Activated T-cell treated with anti-CD3 and anti-CD28 coated beads for 24 hours (primary cell): ENCODE measurements around the gene PDPN.

Experiments
- DNase-seq: peaks from one replicate; pipeline ENCODE4 v3.0.0-alpha.2; 2020; ENCODE audit warnings: low read depth

The PDPN gene

DNA sequence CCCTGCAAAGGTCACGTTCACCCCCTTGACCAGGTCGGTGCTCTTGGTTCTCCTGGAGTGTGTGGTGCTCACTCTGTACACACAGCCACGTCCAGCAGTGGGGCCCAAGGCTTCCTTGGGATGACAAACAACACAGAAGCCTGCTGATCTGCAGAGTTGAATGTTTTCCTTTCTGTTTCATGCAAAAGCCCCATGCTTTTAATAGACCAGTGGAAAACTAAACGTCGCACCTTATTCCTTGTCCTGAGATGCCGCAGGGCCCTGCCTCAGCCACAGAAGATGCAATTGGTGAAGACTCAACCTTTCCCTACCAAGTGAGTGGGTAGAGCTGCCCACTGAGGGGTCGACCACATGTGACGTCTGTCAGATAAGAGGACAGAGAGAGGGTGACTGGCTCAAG lies 5.8 kb upstream of the PDPN start:
- no peak for DNase-seq

- DNase-seq: no peak
These were observed 2.2 kb upstream of the PDPN start for GRCh38 chr1:13581446-13581845.

DNA sequence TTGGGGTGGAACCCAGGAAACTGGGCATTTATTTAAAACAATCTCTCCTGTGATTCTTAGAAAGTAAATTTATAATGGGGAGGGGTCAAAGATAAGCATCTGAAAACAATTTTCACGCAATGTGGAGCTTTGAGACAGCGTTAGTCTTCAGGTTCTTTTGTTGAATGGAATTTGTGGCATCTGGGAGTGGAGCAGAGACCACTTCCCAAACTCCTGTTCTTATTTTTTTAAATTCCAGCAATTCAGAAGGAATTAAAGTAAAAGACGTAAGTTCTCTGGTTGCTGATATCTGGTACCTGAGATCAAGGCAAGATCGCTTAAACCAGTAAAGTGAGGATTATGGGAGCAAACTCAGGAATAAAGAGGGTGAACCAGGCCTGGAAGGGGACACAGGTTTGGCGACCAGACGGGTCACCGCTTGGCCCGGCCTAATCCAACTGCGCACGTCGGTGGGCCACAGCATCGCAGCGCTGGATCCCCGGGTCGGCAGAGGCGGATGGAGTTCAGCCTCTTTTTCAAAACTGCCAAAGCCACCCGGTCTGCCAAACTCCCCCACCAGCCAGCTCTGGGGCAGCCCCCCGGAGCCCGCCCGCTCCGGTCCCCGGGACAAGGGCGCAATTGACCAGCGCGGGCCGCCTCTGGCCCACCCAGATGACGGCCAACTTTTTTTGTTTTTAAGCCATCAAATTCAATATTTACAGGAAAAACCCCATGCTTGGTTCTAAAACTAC lies 754 bp upstream of the PDPN start:
- DNase-seq: no peak

- no peak for DNase-seq
These were observed 547 bp downstream of the PDPN start for GRCh38 chr1:13583966-13584791.

DNA sequence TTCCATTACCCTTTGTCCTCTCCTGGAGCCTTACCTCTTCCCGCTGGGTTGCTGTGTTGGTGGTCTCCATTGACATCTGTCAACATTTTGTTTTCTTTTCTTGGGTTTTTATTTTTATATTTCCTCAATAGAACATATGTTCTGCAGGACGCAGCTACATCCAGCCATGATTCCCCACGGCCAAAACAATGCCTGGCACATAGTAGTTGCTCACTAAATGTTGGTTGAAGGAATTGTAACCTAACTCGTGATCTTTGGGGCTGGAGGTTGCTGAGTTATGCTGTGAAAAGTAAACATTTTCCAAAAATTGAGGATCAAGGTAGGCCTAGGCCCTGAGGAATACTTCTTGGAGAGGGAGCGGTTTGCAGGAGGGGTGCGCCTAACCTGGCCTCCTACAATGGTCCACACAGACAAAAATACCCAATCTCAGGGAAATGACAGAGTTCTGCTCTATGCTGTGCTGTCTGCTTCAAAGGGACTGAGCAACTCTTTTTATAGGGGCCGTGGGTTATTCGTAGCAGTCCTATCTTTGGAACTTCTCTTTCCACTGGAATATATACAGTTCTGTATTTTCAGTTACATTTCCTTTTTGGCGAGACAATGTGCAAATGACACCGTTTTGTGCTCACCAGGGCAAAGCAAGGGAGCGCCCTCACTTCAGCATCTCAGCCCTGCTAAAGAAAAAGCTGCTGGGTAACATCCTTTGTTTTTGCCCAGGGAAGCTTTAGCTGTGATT lies 1.4 kb downstream of the PDPN start:
- no peak for DNase-seq

GRCh38 chr1:13585612-13585991 lies 2.0 kb downstream of the PDPN start:
- no peak for DNase-seq

DNA sequence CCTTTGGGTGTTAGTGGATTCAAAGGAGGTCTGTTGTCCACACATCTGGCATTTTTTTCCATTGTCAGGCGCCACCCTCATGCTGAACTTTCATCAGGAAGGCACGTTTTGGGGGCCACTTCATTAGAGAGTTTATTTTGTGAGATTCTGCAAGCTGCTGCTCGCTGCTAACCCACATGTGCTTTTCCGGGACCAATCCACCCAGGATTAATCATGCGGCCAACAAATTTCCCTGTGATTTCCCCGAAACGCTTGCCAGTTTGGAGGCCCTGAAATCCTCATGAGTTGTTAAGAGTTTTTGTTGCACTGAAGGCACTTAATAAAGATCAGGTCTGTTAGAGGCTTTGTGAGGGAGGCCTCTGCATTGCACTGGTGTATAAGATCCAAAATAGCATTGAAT lies 2.4 kb downstream of the PDPN start:
- DNase-seq: no peak

DNA sequence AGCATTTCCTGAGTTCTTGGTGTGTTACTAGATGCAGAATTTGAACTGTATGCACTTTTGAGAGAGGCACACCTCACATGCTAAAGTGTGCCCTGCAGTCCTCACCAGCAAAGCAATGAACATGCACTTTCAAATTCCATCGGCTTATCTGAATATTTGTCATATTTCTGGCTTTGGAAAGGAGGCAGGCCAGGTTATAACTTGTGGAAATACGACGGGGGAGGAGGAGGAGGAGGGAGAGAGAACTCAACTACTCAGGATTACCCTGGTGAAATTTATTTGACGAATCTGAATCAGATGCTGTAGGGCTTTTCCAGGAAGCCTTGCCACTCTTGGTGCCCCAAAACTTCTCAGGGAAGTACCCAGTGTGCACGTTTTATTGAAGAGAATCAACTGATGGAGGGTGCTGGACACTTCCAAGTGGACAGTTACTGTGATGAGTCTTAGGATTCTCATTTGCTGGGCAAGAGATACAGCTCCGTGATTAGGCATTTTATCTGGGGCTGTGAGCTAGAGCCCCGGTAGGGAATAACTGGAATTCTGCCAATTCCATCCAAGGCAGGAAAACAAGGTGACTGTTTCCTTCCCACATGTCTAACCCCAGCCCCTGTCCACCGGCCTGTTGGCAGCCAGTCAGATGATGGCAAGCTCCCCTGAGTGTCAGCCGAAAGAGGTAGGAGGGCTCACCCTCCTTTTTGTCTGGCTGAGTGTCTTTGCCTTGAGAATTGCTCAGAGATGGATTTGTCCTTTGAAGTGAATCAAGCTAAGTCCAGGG lies 3.8 kb downstream of the PDPN start:
- DNase-seq: no peak

DNA sequence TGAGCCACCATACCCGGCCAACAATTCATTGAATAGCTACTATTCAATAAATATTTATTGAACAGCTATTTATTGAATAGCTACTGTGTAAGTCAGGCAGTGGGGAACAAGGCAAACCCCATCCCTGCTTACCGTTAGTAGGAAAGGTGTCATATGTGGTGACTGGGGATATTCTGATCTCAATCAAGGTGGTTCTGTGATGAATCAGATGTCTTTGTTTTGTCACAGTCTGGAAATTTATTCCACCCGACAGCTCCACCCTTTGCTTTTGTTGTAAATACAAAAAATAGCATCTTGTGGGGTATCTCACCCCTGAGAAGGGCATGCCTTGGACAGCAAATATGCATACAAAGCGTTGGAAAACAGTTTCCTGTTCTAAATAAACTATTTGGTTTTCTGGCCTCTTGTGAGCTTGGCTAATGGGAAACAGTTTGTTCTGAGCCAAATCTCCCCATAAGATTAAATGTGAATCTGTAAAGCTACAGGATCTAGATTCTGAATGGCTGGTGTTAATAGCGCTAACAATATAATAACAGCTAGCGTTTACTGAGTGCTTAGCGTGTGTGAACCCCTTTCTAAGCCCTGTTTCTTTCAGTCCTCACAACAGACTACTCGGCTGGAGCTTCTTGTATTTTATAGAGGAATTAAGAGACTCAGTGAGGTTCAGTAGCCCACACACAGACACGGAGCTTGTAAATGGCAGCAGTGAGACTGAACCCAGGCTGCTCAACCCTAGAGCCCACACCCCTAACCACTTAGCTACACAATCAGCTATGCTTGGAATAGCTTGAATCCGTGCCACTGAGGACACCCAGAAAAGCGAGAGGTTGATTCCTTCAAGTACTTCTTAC lies 5.5 kb downstream of the PDPN start:
- no peak for DNase-seq

DNA sequence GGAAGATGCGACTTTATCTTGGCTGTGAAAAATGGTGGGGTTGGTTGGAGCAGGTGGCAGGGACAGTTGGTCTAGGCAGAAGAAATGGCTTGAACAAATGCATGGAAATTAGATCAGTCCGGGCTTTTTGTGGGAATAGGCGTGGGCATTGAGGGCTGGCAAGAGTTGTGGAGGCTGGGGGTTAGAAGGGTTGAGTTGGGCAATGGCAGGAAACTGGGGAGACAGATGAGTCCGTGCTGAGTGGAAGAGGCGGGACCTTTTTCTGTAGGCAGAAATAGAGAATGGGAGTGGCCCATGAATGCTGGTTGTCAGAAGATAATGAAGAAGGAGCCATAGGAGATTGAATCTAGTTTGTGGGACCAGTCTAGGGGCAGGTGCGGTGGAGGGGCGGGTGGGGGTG lies 6.9 kb downstream of the PDPN start:
- DNase-seq: no peak

DNA sequence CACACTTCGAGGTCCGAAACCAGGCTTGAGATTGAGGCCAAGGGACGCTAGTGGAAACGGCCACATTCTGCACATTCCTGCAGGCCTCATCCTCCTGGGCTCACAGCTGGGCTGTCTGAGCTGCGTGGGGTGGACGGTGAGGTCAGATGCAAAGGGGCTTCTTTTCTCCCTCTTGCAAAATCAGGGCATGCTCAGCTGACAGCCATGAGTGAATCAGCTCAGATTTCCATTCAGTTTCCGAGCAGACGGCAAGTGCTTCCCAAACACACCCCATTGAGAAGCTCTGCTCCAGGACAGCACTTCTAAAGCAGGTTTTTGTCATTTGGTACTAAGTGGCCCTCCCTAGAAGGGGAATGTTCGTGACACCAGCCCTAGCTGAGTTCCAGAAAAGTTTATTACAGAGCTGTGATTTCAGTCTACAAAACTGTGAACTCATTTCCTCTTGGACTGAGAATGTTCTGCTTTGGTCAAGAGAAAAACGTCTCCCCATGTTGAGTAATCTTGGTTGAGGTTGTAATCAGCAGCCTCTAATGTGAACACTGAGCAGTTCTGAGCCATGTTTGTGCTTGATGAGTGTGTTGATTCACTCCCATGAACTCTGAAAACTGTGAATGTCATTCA lies 10.0 kb downstream of the PDPN start:
- no peak for DNase-seq

DNA sequence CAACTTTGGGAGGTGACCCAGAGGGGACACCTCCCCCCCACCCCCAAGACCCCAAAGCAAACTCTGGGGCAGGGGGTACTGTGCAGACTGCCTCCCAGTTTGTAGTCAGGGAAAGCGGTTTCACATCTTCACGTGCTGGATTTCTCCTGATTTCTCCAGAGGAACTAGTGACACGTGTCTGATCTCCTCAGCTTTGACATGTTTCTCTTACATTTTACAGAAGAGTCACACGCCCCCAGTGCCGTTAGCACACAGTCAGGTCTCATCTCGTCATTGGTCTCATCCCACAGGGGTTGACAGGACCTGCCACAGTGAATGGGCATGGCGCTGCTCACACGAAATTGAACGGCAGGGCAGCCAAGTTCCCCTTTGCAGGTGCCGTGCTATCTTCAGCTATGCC lies 11.8 kb downstream of the PDPN start:
- no peak for DNase-seq

GRCh38 chr1:13597166-13597565 lies 13.5 kb downstream of the PDPN start:
- DNase-seq: no peak

DNA sequence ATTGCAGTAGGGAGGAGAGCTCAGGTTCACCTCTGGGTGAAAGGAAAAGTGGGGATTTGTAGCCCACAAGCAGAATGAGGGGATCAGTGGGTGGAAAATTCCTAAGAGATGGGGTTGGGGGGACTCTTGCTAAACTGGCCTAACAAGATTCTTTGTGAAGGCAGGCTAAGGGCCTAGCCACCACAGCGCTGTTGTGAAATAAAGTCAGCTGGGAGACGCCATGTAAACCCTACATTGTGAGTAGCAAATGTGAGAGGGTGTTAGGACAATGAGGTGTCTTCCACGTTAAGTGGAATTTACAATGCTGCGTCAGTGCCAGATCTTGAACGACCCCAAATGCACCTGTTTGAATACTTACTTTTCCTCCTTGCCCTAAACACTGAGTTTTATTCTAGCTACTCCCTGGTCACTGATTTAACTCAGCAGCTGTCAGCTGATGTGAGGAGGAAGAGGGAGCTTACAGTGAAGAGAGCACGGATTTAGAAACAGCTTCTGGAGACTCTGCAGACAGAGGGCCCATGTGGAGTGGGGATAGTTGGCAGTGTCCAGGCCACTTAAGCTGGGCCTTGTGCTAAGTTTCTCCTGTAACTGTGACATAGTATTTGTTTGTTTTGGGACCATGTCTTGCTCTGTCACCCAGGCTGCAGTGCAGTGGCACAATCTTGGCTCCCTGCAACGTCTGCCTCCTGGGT lies 17.3 kb downstream of the PDPN start:
- no peak for DNase-seq

- DNase-seq: no peak
These were observed 20.5 kb downstream of the PDPN start for GRCh38 chr1:13604176-13604575.

DNA sequence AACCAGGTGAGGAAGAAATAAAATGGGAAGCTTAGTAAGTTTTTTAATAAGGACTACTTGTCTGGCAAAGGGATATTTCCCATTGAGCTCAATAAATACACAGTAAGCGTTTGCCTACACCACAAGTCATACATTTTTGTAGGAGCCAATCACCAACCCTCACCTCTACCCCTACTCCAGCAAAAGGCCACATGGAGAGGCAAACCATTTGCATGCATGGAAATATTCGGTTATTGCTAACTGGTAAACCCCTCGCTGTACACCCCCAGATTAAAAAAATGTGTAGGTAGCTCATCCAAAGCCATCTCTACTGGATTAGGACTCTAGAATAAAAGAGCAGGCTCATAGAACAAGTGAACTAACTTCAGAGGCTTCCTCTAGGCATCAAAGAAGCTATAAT lies 21.1 kb downstream of the PDPN start:
- DNase-seq: no peak

GRCh38 chr1:13605159-13605558 lies 21.5 kb downstream of the PDPN start:
- DNase-seq: no peak

- DNase-seq: no peak
These were observed 23.4 kb downstream of the PDPN start for GRCh38 chr1:13607002-13607401.

GRCh38 chr1:13616234-13616633 lies 32.6 kb downstream of the PDPN start:
- DNase-seq: no peak

DNA sequence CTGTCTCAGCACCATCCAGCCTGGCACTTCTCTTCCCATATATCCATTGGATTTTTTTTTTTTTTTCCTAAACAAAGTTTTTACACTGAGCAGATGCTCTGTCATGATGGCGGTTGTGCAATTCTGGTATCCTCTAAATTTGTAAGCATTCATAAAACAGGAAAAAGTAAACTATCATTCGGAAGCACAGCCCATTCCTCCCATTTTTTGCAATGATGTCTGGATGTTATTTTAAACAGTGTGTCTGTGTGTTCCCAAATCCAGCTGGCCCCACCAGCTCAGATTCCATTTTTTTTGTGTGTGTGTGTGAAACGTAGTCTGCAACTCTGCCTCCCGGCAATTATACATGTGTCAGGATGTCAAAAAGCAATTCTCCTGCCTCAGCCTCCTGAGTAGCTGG lies 33.5 kb downstream of the PDPN start:
- no peak for DNase-seq
